GM21447 (cell line): Measurements from ENCODE around the gene PRPF19.

ENCODE experiments used
- ATAC-seq: cut with Tn5 transposase; IDR thresholded peaks from one replicate; pipeline ENCODE4 v1.9.1; 2021; ENCODE audit not compliant: unreplicated experiment

The PRPF19 gene

DNA sequence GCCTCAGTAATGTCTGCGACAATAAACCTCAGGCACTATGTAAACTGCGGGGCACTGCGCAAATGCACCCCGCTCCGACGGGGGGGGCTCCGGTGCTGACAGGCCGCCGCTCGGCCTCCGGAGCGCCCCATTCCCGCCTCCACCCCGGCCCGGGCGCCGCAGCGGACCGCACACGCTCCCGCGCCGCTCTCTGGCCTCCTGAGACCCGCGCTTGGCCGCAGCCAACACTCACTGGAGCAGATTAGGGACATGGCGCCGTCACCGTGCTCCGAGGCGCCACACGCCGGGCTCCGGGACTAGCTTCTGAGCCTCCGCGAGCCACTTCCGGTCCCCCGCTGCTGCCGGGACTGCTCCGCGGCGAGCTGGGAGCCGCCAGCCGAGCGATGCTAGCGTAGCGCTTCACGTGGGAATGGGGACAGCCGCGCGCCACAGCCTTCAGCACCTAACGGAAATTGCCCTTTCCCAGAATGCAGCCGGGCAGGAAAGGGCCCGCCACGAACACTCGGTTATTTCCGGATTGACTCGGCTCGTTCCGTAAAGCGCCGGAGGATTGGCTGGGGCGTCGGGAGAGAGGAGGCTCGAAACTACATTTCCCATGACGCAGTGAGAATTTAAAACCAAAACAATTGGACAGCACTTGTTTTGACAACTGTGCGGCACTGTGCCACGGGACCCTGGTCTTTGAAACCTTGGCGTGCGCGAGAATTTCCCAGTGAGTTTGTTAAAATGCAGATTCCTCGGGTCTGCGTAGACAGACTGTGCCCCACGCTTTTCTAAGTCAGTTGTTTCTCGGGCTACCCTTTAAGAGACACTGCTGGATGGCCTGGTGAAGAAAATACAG is at the start of gene PRPF19:
Gene PRPF19 (minus strand): TSS at position 454 of the 841 bp plus-strand sequence. CDS start 203 bp downstream, at position 251.
- peak; percentile 67 for ATAC-seq

- no peak for ATAC-seq
These were observed 49.2 kb upstream of the PRPF19 start for GRCh38 chr11:60955571-60955970.

- no peak for ATAC-seq
These were observed 48.0 kb upstream of the PRPF19 start for GRCh38 chr11:60954421-60954820.

DNA sequence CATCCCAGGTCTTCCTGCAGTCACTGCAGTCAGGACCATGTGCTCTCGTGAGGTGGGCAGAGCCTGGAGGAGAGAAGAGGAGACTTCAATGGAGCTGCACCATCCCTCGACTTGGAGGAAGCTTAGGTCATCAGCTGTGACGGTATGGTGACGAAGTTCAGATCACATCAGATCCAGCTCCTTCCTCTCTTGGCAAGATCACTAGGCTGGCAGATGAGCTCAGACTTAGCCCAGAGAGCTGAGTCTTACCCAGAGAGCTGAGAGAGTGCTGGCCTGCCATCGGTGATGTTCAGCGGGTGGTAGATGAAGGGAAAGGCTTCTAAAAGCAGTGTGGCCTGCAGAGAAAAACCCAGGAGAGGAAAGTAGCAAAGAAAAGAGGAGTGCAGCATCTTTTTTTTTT is 47.4 kb upstream of the PRPF19 start:
- ATAC-seq: no peak

DNA sequence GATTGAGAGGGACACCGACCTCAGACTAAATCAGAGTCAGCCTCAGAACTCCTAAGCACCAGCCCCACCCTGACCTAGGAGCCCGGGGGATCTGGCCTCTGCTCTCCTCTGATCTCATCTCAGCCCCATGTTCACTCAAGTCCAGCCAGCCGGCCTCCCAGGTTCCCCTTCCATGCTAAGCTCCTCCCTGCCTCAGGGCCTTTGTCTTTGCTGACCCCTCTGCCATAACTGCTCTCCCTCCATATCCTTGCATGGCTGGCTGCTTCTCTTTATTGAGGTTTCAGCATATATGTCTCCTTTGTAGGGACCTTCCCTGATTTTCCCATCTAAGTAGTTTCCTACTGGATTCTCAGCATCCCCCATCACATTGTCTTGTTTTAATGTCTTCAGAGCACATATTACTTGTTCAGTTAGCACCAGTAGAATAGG is 46.4 kb upstream of the PRPF19 start:
- no peak for ATAC-seq

GRCh38 chr11:60951904-60952741 is 45.7 kb upstream of the PRPF19 start, which contains the start of gene SLC15A3:
SLC15A3 (minus strand) TSS chr11:60952176; CDS start chr11:60951551, 625 bp downstream.
- peak; percentile 73 for ATAC-seq

DNA sequence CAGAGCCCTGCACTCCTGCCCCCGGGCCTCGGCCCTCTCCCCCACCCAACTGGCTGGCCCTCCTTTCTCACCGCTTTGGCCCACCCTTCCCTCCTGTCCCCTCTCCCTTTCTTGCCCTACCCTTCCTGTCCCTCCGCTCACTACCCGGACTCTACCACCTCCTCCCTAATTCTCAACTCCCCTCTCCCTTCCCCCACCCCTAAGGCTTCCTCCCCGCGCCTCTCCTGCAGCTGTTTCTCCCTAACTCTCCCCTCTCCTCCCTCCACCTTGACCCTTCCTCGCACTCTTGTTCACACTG is 45.2 kb upstream of the PRPF19 start:
- no peak for ATAC-seq

DNA sequence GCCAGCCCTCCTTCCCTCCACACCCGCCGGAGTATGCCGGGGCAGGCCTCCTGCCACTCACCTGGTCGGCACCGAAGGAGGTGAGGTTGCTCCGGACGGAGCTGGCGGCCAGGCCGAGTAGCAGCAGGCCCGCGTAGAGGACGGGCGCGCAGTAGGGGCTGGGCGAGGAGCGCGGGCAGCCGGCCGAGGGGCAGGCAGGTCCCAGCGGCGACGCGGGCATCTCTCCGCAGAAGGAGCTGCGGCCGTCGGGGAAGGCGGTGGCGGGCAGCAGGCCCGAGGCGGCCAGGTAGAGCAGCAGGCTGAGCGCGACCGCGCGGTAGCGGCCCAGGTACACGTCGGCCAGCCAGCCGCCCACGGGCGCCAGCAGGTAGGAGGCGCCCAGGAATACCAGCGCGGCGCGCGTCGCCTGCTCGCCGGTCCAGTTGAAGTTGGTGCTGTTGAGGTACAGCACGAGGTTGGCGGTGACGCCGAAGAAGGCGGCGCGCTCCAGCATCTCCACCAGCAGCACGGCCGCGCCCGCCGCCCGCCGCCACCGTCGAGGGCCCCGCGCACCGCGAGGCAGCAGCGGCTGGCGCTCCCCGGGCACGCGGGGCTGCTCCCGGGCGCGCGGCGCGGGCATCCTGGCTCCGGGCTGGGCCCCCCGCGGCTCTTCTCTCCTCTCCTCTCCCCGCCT is 44.7 kb upstream of the PRPF19 start:
- ATAC-seq: no peak

DNA sequence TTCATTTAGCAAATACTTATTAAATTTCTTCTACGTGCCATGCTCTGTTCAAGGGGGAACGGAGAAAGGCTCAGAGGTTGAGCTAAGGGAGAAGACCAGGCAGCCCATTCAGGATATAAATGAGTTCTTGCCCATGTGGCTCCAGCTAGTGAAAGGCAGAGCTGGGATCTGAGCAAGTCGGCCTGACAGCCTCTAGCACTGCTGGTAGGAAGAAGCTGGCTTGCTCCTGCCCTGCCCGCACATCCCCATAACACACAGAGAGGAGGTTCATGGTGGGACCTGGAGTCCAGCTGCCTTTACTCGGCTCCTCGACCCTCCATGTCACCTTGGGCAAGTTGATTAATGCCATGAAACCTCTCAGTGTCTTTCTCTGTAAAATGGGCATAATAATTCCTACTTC is 43.6 kb upstream of the PRPF19 start:
- no peak for ATAC-seq

DNA sequence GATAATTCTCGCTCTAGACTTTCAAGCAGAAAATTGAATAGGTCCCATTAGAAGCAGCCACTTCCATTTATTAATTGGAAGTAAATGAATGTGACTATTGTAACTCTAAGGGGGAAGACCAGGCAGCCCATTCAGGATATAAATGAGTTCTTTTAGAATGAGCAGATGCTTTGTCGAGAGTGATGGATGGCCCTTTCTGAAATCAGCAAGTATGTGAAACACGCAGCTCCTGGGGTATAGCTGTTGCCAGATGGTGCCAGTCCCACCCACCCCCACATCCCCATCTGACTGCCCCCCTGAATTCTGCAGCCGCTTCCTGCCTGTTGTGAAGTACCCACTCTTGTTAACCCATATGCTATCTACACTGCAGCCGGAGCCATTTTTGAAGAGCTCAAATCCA is 41.9 kb upstream of the PRPF19 start:
- no peak for ATAC-seq

GRCh38 chr11:60947700-60948099 is 41.3 kb upstream of the PRPF19 start:
- no peak for ATAC-seq

- no peak for ATAC-seq
These were observed 40.3 kb upstream of the PRPF19 start for GRCh38 chr11:60946601-60947264.

- no peak for ATAC-seq
These were observed 38.9 kb upstream of the PRPF19 start for GRCh38 chr11:60945295-60945667.

- no peak for ATAC-seq
These were observed 38.3 kb upstream of the PRPF19 start for GRCh38 chr11:60944490-60945294.

GRCh38 chr11:60942970-60943565 is 36.7 kb upstream of the PRPF19 start:
- no peak for ATAC-seq

- ATAC-seq: no peak
These were observed 35.8 kb upstream of the PRPF19 start for GRCh38 chr11:60942219-60942618.

DNA sequence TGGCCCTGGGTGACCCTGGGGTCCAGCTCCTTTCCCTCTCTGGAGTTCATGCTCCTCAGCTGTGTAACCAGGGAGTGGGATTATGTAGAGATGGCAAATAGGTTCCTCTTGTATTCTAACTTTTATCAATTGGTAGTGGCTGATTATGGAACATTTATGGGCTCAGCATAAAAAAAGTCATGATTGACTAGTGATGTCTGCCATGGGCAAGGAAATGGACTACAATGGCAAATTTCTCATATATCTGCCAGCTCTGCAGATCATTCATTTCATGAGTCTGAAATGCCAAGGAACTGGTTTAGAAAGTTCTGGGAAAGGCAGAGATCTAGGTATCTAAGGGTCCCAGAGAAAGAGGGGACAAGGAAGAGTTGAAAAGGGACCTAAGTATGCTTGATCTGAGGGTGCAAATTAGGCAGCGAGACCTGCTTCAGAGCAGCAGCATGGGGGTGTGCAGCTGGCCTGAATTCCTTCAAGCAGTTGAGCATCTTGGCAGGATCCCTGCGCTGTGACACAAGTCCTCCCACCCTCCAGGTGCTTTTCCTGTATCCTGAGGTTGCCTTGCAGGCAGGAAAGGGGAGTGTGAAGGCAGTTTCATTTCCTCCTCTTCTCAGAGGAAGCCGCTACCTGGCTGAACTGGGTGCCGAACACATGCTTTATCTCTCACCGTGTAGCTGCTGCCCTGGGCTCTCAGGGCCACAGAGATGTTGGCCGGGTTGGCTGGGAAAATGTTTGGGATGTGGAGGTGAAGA is 35.2 kb upstream of the PRPF19 start:
- no peak for ATAC-seq

GRCh38 chr11:60939855-60940254 is 33.5 kb upstream of the PRPF19 start:
- no peak for ATAC-seq

DNA sequence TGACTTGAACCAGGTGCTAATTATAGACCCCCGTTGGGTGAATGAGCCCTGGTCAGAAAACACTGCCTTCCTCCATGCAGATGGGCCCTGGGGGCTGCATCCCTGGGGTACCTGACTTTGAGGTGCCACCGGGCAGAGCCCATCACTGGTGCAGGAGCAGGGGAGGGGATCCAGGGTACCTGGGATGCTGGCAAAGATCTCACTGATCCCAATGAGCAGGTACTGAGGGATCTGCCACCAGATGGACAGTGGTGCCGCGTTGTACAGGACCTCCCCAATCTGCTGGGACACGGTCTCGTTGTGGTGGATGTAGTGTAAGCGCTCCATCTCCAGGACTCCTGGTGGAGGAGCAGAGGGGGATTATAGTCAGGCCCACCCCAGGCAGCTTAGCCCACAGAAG is 32.9 kb upstream of the PRPF19 start:
- no peak for ATAC-seq
